Mesangial cell (primary cell): Measurements from ENCODE around the gene CDY2B. TPM values are rescaled to one million over a fixed set of nuclear protein-coding genes. Genes with fewer than 3 reads are reported as not detected.

ENCODE experiments used
- total RNA-seq: library from RNA; depleted of rRNA; stranded (reverse); fragments of >200 nt; gene quantifications from 2 replicates; pipeline ENCODE4 v1.2.3, GENCODE V29; 2015

Gene CDY2B
- total RNA-seq, result not detected in 2 replicates

GRCh38 chrY:17880120-17880519, at the start of gene CDY2B:
Gene CDY2B (minus strand): TSS chrY:17880220. CDS start chrY:17879892, 328 bp downstream.

Other genes with a start within 250 kb of the CDY2B start
- not detected in 2 replicates for gene CDY2A, start 145.6 kb upstream of the CDY2B start, total RNA-seq